Gastroesophageal sphincter (tissue), 3 donors: ENCODE measurements around the gene RFNG.

ENCODE experiments used
- CTCF ChIP-seq, 4 experiments: fragments of 200-600 bp in 2 of 4; fragments of 450-650 bp in 2 of 4; sonication (generic) in 1 of 4; IDR thresholded peaks; one replicate each; pipeline ENCODE4 v1.5.1; 2017 to 2019; ENCODE audit warnings: antibody characterized with exemption in 4 of 4, mild to moderate bottlenecking in 2 of 4, moderate library complexity in 2 of 4
- EP300 ChIP-seq: sonication (generic); formaldehyde crosslinking; IDR thresholded peaks from one replicate; pipeline ENCODE4 v1.6.1; 2017; ENCODE audit warnings: antibody characterized with exemption, mild to moderate bottlenecking
- POLR2A ChIP-seq, 2 donors: fragments of 450-650 bp; IDR thresholded peaks; one replicate each; pipeline ENCODE4 v1.6.1; 2017; ENCODE audit warnings: antibody characterized with exemption in 2 of 2, mild to moderate bottlenecking in 2 of 2, moderate library complexity in 1 of 2

GRCh38 chr17:82081546-82081945, 29.9 kb upstream of the RFNG start:
- TF ChIP-seq CTCF (IDR thresholded peaks at IDR 0.05): no peak
- no peak for TF ChIP-seq EP300
- no peak for TF ChIP-seq POLR2A (IDR thresholded peaks at IDR 0.05)
